GM19351 (cell line): ENCODE data around the gene RBMS3.
"Not testable (repeated sequence)": the region's sequence is repeated elsewhere in the genome, so short reads cannot be mapped to it uniquely, and the experiment has no call there.

Source experiments
- ATAC-seq: cut with Tn5 transposase; IDR thresholded peaks from one replicate; pipeline ENCODE4 v1.9.1; 2021; ENCODE audit warnings: mild to moderate bottlenecking, moderate library complexity; ENCODE audit not compliant: unreplicated experiment

Gene RBMS3

DNA sequence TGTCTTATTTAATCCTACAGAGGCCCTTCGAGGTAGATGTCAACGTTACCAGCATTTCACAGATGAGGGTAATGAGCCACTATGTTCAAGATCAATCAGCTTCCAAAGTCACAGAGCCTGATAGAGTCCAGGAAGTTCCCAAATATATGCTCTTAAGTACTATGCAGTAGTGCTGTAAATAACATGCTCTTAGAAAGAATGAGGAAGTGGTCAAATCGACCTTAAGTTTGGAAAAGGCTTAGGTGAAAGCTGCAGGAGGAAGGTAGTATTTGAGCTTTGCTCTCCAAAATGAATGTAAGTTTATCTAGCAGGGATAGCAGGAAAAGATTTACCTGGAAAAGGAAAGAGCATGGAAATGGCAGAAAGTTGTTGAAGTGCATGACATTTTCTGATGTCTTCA, 234.0 kb downstream of the RBMS3 start:
- no peak for ATAC-seq

DNA sequence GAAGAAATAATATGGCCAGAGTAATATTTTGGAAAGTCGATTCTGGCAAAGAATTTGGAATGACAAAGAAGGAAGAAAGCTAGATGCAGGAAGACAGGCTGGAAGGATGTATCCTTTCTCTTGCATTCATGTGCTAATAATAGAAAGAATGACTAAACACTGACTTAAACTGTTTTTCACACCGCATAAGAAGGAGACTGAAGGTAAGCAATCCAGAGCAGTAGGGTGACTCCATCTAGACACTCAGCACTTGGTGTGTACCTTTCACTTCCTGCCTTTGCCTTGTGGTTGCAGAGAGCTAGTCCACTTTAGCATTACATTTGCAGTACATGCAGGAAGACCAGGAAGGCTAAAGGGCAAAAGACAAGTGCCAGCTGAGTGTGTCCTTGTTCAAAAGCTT, 234.6 kb downstream of the RBMS3 start:
- peak; percentile 64 for ATAC-seq

GRCh38 chr3:29516164-29516563, 235.3 kb downstream of the RBMS3 start:
- no peak for ATAC-seq

GRCh38 chr3:29520764-29521163, 239.9 kb downstream of the RBMS3 start:
- ATAC-seq: no peak

DNA sequence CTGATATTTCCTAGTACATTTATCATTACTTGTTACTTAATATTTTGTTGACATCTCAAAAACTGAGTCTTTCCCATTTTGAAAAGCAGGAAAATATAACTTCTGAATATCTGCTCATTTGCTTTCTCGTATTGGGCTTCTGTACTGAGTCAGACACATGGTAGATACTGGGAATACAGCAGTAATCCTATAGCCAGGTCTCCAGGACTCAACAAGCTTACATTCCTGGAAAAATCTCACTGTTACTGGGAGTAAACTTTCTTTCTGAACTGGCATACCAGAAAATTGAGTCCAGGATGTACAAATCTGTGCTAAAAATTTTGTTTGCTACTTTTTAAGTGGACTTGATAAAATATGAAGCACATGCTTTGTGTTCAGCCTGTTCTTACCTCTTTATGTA, 240.4 kb downstream of the RBMS3 start:
- no peak for ATAC-seq

GRCh38 chr3:29521751-29522150, 240.9 kb downstream of the RBMS3 start:
- no peak for ATAC-seq

DNA sequence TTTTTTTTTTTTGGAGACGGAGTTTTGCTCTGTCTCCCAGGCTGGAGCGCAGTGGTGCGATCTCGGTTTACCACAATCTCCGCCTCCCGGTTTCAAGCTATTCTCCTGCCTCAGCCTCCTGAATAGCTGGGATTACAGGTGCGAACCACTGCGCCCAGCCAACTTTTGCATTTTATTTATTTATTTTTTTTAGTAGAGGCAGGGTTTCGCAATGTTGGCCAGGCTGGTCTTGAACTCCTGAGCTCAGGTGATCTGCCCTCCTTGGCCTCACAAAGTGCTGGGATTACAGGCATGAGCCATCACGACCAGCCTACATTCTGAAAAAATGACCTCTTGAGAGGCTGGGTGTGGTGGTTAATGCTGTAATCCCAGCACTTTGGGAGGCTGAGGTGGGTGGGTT, 243.6 kb downstream of the RBMS3 start:
- ATAC-seq: not testable (repeated sequence)

- no peak for ATAC-seq
Measured at GRCh38 chr3:29525254-29525881, 244.5 kb downstream of the RBMS3 start.

- ATAC-seq: no peak
Measured at GRCh38 chr3:29527246-29527645, 246.4 kb downstream of the RBMS3 start.

GRCh38 chr3:29531644-29532043, 250.8 kb downstream of the RBMS3 start:
- no peak for ATAC-seq

DNA sequence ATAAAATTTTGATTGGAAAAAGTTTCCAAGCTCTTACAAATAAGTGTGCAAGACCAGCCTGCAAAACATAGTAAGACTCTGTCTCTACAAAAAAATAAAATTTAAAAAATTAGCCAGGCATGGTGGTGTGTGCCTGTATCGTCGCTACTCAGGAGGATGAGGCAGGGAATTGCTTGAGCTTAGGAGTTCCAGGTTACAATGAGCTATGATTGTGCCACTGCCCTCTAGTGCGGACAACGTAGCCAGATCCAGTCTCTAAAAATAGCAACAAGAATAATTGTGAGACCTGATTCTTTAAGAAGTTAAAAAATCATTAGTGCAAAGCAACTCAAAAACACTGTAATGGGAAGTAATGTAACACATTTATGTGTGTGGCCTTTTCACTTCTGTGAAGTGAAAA, 251.6 kb downstream of the RBMS3 start:
- ATAC-seq: no peak

DNA sequence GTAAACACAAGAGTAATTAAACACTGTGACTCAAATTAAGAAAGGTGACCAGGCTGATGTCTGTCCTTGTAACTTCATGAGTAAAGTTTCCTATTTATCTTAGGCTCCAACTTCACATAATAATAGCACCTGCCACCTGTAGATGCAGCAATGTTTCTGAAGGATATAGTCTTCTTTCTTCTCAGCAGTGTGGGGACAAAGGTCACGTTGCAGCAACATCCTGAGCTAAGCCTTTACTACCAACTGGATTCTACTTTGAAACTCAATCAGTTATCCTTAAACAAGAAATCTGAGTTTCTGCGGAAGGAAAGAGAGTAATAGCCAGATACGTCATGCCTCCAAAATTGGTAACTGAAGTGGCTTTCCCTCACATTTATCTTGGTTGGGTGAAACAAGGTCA, 253.1 kb downstream of the RBMS3 start:
- ATAC-seq: no peak

GRCh38 chr3:29536016-29536758, 255.3 kb downstream of the RBMS3 start:
- no peak for ATAC-seq

DNA sequence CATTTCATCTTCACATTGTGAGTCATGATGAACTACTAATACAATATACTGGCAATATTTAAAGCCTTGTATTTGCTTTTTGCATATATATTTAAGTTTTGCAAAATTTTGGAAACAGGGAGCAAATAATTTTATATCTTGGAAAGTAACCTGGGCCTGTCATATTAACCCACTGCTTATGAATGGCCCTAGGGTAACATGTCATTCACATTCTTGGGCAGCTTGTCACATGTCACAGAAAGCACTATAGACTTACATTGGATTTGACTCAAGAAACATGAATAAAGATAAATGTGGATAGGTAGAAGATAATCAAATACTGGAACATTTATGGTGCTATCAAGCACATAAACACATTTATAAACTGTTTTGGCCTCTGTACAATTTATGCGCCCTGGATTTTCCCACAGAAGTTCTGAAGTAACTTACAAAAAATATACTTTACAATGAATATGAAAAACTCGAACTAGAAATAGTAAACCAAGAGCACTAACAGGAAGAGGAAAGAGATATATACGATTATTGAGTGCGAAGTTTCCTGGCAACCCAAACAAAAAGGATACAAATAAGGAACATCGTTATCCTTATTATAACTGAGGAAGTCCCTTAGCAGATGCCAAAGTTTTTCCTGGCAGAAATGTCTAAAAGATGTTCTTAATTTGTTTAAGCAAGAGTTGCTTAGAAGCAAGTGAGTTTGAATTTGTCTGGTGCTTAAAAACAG, 257.2 kb downstream of the RBMS3 start:
- no peak for ATAC-seq

GRCh38 chr3:29538610-29538958, 257.7 kb downstream of the RBMS3 start:
- ATAC-seq: no peak

DNA sequence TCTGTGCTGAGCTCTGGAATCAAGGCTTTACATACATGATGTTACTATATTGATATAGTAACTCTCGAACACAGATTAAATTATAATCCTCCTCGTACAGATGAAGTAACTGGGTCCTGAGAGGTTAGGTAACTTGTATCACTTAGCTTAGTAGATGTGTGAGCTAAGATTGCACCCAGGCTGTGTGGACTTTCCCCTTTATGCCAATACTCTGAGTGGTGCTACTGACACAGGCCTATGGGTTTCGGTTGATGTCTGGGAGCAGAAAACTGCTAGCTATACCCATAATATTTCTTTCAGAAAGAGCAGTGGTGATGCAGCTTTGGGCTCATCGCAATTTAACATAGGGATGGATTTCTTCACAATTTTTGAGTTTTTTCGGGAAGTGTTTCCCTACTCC, 259.7 kb downstream of the RBMS3 start:
- ATAC-seq: no peak

DNA sequence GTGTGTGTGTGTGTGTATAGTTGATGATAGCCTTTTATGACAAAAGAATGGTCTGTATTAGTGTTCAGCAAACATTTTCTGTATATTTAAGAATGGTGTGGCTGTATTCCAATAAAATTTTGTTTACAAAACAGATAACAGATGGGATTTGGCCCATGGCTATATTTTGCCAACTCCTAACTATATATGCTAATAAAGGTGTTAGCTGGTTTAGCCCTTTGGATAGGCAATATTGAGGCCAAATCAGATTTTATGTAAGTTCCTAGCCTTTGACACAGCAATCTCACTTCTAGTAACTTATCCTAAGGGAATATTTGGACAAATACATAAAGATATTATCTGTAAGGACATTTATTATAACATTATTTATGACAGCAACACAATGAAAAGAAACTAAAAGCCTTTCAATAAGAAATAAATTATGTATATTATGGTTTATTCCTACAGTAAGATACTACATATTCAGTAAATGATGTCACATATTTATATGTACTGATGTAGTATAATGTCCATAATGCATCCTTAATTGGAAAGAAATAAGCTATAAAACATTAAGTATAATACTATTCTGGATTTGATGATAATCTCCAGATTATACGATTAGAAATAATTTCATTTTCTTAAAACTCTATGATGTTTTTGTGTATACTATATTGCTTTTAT, 264.0 kb downstream of the RBMS3 start:
- no peak for ATAC-seq

GRCh38 chr3:29545615-29546014, 264.7 kb downstream of the RBMS3 start:
- no peak for ATAC-seq

- ATAC-seq: no peak
Measured at GRCh38 chr3:29552051-29552450, 271.2 kb downstream of the RBMS3 start.

DNA sequence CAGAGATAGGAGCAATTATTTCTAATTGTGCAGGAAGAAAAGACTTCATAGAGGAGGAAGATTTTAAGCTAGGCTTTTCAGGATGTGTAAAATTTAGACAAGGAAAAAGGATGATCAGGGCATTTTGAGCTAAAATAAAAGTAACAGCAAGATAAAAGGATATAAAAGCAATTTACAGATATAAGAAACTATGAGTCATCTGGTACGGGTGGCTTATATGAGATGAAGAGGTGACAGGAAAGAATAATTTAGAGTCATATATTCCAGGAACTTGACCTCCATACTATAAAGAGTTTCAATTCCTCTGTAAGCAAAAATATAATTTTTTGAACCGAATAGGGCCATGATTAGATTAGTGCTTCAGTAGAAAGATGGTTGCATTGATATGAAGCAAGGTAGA, 273.7 kb downstream of the RBMS3 start:
- no peak for ATAC-seq

- no peak for ATAC-seq
Measured at GRCh38 chr3:29555590-29555989, 274.7 kb downstream of the RBMS3 start.

- no peak for ATAC-seq
Measured at GRCh38 chr3:29557186-29557585, 276.3 kb downstream of the RBMS3 start.
